HG02759 (cell line): ENCODE results near the gene PLEKHG4B.
"Not testable (repeated sequence)": the region's sequence is repeated elsewhere in the genome, so short reads cannot be mapped to it uniquely, and the experiment has no call there.

Experiments
- ATAC-seq: cut with Tn5 transposase; IDR thresholded peaks from one replicate; pipeline ENCODE4 v1.9.1; 2021; ENCODE audit warnings: mild to moderate bottlenecking, moderate library complexity; ENCODE audit not compliant: unreplicated experiment

Gene PLEKHG4B

DNA sequence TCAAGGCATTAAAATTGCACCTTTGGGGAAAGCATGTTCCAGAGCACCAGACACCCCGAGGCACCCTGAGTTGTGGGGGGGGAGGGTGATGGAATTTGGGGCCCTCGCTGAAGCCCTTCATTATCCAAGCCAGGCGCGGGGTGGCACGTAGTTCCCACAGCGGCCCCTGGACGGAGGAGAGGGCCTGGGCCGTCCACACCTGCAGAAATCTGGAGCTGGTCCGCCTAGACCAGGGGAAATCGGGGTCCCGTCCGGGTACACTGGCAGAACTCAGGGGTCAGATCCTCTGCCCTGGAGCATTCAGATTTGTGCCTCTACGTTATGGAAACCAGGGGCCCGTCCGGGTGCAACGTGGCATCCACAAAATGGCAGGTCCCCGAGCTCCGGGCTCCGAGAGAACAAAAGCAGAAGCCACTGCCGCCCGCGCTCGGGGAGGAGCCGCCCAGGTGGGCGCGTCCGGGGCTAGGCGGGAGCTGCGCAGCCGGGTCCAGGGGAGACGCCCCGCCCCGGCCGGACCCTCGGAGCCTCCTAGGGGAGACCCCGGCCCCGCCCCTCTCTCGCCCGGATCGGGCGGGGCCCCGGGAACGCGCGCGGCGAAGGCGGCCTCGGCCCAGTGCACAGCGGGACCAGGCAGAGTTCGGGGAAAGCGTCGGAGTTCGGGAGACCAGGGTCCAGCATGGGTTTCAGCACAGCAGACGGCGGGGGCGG is at the start of gene PLEKHG4B:
TSS of gene PLEKHG4B (plus strand) at position 613 of the 708 bp plus-strand sequence. CDS start at position 677, 64 bp downstream.
- ATAC-seq, result no peak

DNA sequence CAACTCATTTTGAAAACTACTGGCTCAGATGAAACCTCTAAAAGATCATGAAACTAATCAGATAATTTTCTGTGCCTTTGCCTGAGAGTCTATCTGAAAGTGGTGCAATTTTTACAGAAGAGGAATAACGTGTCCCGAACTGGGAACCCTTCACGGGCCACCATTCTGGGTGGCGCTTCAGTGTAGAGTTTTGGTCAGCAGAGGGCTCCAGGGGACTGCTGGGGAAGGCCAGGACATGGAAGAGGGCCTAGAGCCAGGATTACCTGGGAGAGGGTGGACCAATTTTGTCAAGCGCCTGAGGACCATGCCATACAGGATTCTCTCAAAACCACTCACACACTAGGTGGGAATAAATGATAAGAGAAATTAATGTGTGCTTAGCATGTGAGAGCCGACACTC is 49.7 kb upstream of the PLEKHG4B start:
- no peak for ATAC-seq

DNA sequence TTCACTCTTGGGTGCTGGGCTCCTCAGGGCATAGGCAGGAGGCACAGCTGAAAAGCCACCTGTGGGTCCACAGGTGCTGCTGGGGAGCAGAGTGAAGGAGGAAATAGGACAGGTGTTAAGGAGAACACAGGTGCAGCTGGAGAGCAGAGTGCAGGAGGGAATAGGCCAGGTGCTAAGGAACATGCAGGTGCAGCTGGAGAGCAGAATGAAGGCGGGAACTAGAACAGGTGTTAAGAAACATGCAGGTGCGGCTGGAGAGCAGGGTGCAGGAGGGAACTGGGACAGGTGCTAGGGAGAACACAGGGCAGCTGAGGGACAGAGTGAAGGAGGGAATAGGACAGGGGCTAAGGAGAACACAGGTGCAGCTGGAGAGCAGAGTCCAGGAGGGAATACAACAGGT is 43.8 kb upstream of the PLEKHG4B start:
- ATAC-seq, result no peak

DNA sequence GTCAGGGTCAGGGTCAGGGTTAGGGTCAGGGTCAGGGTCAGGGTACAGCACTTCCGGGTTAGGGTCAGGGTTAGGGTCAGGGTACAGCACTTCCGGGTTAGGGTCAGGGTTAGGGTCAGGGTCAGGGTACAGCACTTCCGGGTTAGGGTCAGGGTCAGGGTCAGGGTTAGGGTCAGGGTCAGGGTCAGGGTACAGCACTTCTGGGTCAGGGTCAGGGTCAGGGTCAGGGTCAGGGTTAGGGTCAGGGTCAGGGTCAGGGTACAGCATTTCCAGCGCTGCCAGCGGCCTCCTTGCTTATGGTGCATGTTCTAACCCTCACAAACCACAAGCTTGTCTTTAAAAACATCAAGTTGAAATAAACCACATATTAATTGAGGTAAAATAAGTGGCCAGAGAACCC is 42.4 kb upstream of the PLEKHG4B start:
- ATAC-seq, result not testable (repeated sequence)

DNA sequence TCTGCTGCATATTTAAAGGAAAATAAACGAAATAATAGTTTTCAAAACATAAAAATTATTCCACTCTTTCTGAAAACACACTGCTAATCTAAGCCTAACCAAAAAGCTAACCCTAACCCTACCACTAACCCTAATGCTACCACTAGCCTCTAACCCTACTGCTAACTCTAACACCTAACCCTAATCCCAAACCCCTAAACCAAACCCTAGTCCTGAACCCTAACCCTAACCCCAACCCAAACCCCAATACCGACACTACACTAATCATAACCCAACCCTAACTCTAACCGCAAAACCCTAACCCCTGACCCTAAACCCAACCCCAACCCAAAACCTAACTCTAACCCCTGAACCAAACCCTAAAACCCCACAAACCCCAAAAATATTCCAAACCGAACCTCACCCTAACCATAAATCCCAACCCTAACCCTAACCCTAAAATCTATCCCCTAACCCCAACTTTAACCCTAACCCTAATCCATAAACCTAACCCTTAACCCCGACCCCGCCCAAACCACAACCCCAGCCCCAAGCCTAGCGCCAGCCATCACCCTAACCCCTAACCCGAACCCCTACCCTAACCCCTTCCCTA is 41.9 kb upstream of the PLEKHG4B start:
- no peak for ATAC-seq

DNA sequence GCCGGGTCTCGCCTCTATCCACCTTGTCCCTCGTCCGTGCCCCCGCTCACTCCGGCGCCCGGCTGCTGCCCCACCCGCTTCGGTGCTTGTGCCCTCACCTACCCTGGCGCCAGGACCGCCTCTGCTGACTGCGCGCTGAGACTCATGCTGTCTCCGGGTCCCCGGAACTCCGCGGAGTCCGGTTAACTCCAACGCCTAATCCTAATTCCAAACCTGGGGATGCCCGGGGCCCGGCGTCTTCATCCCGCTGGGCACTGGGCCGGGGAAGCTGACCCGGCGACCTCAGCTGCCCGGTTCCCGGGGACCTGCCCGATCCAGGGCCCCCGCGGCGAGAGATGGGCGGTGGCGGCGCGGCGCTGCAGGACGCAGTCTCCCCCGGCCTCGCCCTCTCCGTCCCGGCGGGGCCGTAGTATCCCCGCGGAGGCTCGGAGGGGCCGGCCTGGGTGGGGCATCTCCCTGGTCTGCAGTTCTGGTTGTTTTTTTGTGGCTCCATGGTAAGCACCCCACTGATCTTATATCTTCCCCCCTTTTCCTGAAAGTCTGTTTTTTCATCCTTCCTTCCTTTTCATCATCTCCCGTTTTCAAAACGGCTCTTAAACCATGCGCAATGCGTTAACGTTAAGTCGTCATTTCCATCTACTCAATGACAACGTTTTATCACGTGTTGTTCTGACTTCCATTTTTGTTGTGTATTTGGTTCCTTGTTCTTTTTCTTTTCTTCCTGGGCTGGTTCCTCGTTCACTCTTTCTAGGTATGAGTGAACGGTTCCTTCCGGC is 41.1 kb upstream of the PLEKHG4B start:
- no peak for ATAC-seq

DNA sequence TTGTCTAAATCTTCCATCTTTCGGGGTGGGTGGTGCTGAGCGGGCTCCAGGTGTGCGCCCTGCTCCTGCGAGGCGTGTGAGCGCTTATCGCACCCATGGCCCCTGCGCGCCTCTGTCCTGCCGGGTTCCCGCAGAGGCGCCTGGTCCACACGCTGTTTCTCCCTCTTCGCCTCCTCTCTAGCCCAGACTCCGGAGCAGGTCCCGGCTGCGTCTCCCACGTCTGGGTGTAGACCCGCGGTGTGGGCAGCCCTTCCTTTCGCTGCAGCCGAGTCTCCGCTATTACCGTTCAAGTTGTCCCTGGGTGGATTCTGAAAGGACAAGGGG is 40.5 kb upstream of the PLEKHG4B start:
- no peak for ATAC-seq

- no peak for ATAC-seq
These were observed 38.4 kb upstream of the PLEKHG4B start for GRCh38 chr5:53381-54174.

DNA sequence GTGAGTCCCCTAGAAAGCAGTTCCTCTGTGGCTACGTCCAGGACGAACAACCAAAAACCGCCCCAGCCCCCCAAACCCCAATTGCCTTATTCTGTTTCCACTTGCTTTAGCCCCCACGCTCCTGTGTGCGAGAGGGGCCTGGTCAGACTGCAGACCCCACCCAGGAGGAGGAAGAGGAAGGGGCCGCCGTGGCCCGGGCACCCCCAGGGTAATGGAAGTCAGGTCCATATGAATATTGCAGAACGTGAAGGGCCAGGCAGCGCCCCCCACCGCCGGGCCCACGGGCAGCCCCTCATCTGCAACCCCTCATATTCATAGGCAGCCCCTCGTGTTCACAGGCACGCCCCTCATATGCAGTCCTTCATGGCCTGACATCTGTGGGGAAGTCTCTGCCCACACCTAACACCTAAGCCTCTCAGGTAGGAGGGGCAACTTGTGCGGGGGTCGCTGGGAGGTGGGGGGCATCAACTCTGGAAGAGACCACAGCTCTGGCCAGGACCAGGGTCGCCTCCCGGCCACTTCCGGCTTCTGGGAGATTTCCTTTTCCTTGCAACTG is 37.7 kb upstream of the PLEKHG4B start:
- no peak for ATAC-seq

- ATAC-seq, result no peak
These were observed 36.9 kb upstream of the PLEKHG4B start for GRCh38 chr5:54876-55569.

- no peak for ATAC-seq
These were observed 35.2 kb upstream of the PLEKHG4B start for GRCh38 chr5:56561-57290.

DNA sequence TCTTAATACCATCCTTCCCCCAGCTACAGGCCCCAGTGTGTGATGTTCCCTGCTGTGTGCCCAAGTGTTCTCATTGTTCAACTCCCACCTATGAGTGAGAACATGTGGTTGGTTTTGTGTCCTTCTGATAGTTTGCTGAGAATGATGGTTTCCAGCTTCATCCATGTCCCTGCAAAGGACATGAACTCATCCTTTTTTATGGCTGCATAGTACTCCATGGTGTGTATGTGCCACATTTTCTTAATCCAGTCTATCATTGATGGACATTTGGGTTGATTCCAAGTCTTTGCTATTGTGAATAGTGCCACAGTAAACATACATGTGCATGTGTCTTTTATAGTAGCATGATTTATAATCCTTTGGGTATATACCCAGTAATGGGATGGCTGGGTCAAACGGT is 31.7 kb upstream of the PLEKHG4B start:
- not testable (repeated sequence) for ATAC-seq

DNA sequence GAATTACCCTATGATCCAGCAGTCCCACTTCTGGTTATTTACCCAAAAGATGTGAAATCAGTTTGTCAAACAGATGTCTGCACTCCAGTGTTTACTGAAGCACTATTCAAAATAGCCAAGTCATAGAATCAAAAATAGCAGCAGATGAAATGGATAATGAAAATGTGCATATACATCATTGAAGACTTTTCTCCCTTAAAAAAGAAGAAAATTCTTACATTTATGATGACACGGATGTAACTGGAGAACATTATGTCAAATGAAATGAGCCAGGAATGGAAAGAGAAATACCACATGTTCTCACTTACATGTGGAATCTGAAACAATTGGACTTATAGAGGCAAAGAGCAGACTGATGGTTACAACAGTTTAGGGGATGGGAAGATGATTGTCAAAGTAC is 21.5 kb upstream of the PLEKHG4B start:
- no peak for ATAC-seq

- not testable (repeated sequence) for ATAC-seq
These were observed 19.4 kb upstream of the PLEKHG4B start for GRCh38 chr5:72316-73180.

DNA sequence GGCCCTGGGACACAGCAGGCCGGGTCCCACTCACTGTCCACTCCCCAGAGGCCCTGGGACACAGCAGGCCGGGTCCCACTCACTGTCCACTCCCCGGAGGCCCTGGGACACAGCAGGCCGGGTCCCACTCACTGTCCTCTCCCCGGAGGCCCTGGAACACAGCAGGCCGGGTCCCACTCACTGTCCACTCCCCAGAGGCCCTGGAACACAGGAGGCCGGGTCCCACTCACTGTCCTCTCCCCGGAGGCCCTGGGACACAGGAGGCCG is 18.9 kb upstream of the PLEKHG4B start:
- ATAC-seq, result not testable (repeated sequence)

- ATAC-seq, result no peak
These were observed 18.0 kb upstream of the PLEKHG4B start for GRCh38 chr5:73768-74502.

DNA sequence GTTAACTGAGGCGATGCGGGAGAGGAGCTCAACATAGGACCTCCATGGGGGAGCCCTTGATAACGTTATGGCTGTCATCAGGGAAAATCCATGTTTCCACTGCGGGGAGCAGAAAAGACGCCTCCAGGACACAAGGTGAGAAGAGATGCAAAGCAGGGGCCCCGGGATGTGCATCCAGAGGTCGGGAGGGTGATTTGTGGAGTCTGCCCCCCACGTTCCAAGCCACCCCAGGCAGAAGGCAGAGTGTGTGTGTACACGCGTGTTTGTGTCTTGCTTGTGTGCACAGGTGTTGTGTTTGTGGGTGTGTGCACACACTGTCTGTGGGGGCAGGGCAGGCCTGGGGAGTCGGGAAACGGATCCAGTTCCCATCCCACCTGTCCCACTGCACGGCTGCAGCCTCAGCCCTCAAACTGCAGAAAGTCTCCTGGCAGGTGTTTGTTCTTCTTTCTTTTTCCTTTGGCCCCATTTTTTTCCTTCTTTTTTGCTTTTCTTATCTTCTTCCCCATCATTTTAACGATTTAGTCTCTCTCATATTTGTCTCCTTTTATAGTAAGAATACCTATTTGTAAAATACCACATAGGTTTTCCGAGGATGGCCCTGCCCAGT is 17.4 kb upstream of the PLEKHG4B start:
- ATAC-seq, result no peak
